ENCODE measurements around the gene HPS1. TPM values are rescaled to one million over a fixed set of nuclear protein-coding genes. Genes with fewer than 3 reads are reported as not detected.

HPS1 gene
- total and polyA plus RNA-seq, 2 experiments from 2014 or later = 21.4 to 51.2 TPM

- TF ChIP-seq, protein P1, sequence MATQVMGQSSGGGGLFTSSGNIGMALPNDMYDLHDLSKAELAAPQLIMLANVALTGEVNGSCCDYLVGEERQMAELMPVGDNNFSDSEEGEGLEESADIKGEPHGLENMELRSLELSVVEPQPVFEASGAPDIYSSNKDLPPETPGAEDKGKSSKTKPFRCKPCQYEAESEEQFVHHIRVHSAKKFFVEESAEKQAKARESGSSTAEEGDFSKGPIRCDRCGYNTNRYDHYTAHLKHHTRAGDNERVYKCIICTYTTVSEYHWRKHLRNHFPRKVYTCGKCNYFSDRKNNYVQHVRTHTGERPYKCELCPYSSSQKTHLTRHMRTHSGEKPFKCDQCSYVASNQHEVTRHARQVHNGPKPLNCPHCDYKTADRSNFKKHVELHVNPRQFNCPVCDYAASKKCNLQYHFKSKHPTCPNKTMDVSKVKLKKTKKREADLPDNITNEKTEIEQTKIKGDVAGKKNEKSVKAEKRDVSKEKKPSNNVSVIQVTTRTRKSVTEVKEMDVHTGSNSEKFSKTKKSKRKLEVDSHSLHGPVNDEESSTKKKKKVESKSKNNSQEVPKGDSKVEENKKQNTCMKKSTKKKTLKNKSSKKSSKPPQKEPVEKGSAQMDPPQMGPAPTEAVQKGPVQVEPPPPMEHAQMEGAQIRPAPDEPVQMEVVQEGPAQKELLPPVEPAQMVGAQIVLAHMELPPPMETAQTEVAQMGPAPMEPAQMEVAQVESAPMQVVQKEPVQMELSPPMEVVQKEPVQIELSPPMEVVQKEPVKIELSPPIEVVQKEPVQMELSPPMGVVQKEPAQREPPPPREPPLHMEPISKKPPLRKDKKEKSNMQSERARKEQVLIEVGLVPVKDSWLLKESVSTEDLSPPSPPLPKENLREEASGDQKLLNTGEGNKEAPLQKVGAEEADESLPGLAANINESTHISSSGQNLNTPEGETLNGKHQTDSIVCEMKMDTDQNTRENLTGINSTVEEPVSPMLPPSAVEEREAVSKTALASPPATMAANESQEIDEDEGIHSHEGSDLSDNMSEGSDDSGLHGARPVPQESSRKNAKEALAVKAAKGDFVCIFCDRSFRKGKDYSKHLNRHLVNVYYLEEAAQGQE (IDR thresholded peaks at IDR 0.05; ENCODE audit: unreplicated experiment) = no peak
- no peak for TF ChIP-seq EZH2phosphoT487 (IDR thresholded peaks at IDR 0.05; ENCODE audit: unreplicated experiment)
- TF ChIP-seq EZH2 (IDR thresholded peaks at IDR 0.05; ENCODE audit: low read depth, unreplicated experiment) = no peak
- no peak for TF ChIP-seq STAT1 (IDR thresholded peaks at IDR 0.05; ENCODE audit: unreplicated experiment)
- TF ChIP-seq ZNF114 (CRISPR knock-in tag; IDR thresholded peaks at IDR 0.05) = no peak
Measured at GRCh38 chr10:98463016-98463415, 16.3 kb upstream of the HPS1 start (continued).

- H3K79me2 ChIP-seq (replicated peaks; ENCODE audit: insufficient read depth) = no peaks in the 10 kb centered on the region
- Mint-ChIP-seq H3K36me3 (ENCODE audit: low read depth) (no peaks in the 10 kb centered on the region), H3K27ac (no peak overlapping the region), H3K27me3 (ENCODE audit: insufficient read depth, low read depth, poor library complexity) (peaks cover 5% of the 10 kb centered on the region), H3K9me3 (no peaks in the 10 kb centered on the region), H3K4me1 (peaks cover 18% of the 10 kb centered on the region), H3K4me3 (no peak overlapping the region)
- H2AFZ ChIP-seq = no peak overlapping the region
- H3F3A ChIP-seq (replicated peaks; ENCODE audit: low read depth) = no peaks in the 10 kb centered on the region
- no peaks in the 10 kb centered on the region for H3K27me3 ChIP-seq (ENCODE audit: insufficient read depth)
- no peak for TF ChIP-seq JUNB (IDR thresholded peaks at IDR 0.05; ENCODE audit: unreplicated experiment)
- TF ChIP-seq, protein P1 (IDR thresholded peaks at IDR 0.05; ENCODE audit: unreplicated experiment) = no peak
- peaks cover 16% of the 10 kb centered on the region for H3K4me1 ChIP-seq (ENCODE audit: insufficient read depth)
- H3K27ac ChIP-seq (ENCODE audit: low read depth) = no peak overlapping the region
- ATAC-seq = no peak
- H3K4me3 ChIP-seq = no peak overlapping the region
- DNase-seq (ENCODE audit: low spot score) = no peak
- no peak overlapping the region for H3K4me2 ChIP-seq
- H3K9me2 ChIP-seq (ENCODE audit: insufficient read depth) = no peaks in the 10 kb centered on the region
- H4K20me1 ChIP-seq (replicated peaks; ENCODE audit: insufficient read depth) = no peaks in the 10 kb centered on the region
- H3K36me3 ChIP-seq (ENCODE audit: insufficient read depth) = no peaks in the 10 kb centered on the region
Measured at GRCh38 chr10:98461500-98461842, 14.7 kb upstream of the HPS1 start.
